ENCODE measurements around the gene RBMX.
A peak's percentile ranks its signal among the peaks of the same experiment; 100 is the strongest.

RBMX gene

DNA sequence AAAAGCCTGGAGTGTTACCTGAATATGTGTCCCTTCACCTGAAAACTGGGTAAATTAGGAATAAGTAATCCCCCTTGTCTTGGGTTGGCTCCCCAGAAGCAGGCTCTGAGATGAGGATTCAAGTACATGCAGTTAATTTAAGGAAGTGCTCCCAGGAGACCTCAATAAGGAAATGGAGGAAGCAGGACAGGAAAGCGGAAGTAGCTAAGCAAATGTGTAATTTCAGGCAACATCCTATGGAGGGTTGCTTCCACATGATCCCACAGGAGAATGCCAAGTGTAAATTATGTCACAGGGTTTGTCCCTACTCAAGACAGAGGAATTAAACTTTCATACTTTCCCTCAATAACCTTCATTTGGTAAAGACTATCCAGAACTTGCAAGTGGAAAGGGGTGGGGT is 51.7 kb downstream of the RBMX start:
- DNase-seq, result peak; percentile 40

DNA sequence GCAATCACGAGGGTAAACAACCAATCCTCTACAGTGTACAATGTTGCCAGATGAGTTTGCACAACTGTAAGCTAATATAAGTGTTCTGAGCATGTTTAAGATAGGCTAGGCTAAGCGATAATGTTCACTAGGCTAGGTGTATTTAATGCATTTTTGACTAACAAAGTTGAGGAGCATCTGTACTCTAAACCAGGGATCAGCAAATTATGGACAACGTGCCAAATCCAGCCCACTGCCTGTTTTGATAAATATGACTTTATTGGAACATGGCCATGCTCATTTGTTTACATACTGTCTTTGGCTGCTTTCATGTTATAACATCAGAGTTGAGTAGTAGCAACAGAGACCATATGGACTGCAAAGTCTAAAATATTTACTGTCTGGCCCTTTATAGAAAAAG is 53.5 kb downstream of the RBMX start:
- no peak for DNase-seq

DNA sequence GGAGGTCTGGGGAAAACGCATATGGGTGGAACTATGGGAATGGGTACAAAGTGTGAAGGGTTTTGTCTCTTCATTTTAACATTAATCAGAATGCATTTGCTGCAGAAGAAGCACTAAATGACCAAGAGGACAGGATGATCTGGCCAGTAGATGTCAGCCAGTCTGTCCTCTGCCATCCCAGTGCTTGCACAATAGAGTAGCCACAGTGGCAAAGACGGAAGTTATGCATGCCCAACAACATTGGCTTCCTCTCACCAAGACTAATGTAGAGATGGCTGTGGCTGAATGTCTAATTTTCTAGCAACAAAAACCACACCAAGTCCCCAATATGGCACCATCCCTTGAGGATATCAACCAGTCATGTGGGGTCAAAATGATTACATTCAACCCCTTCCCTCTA is 54.8 kb downstream of the RBMX start:
- no peak for DNase-seq
